Adipocyte (in vitro differentiated cells): ENCODE data around the gene SPEF2.
A peak's percentile ranks its signal among the peaks of the same experiment; 100 is the strongest.

Source experiments
- DNase-seq: peaks from one replicate; pipeline ENCODE4 v3.0.0-alpha.2; 2015; ENCODE audit warnings: low read depth
- H3K27me3 ChIP-seq: replicated peaks from 2 replicates; pipeline ENCODE4 v1.7.0; 2013; ENCODE audit warnings: mild to moderate bottlenecking, low read length, moderate library complexity; ENCODE audit not compliant: control insufficient read depth, insufficient read depth
- H3K36me3 ChIP-seq: 2 replicates; pipeline ENCODE4 v1.7.0; 2013; ENCODE audit warnings: low read length, mild to moderate bottlenecking, moderate library complexity; ENCODE audit not compliant: control insufficient read depth, insufficient read depth, severe bottlenecking
- H3K4me1 ChIP-seq: 2 replicates; pipeline ENCODE4 v1.7.0; 2013; ENCODE audit warnings: mild to moderate bottlenecking, low read length, moderate library complexity; ENCODE audit not compliant: control insufficient read depth, insufficient read depth
- H3K4me3 ChIP-seq: 2 replicates; pipeline ENCODE4 v1.7.0; 2013; ENCODE audit warnings: mild to moderate bottlenecking, low read length, moderate library complexity
- H3K9ac ChIP-seq: 2 replicates; pipeline ENCODE4 v1.7.0; 2013; ENCODE audit warnings: mild to moderate bottlenecking, low read length, moderate library complexity
- H3K9me3 ChIP-seq: 2 replicates; pipeline ENCODE4 v1.7.0; 2013; ENCODE audit warnings: mild to moderate bottlenecking, low read length, moderate library complexity; ENCODE audit not compliant: control insufficient read depth

SPEF2 gene

GRCh38 chr5:35617435-35618303 lies at the start of gene SPEF2:
TSS of gene SPEF2 (plus strand) at chr5:35617863. CDS start at chr5:35617998, 135 bp downstream.
- peak; percentile 96 for DNase-seq
- no peaks in the 10 kb centered on the region for H3K27me3 ChIP-seq
- H3K9ac ChIP-seq = peak within 1 kb of the TSS; percentile 74
- peak within 1 kb of the TSS; percentile 92 for H3K4me3 ChIP-seq
- H3K9me3 ChIP-seq = peaks cover 5% of the 10 kb centered on the region
- H3K4me1 ChIP-seq = peaks cover 12% of the 10 kb centered on the region
- no peaks in the 10 kb centered on the region for H3K36me3 ChIP-seq

GRCh38 chr5:35575578-35575977 lies 42.1 kb upstream of the SPEF2 start:
- no peaks in the 10 kb centered on the region for H3K27me3 ChIP-seq
- no peak overlapping the region for H3K9ac ChIP-seq
- H3K4me3 ChIP-seq = no peak overlapping the region
- H3K9me3 ChIP-seq = no peaks in the 10 kb centered on the region
- no peaks in the 10 kb centered on the region for H3K4me1 ChIP-seq
- H3K36me3 ChIP-seq = no peaks in the 10 kb centered on the region
- no peak for DNase-seq

- Histone ChIP-seq H3K36me3 (no peaks in the 10 kb centered on the region), H3K9ac (no peak overlapping the region)
- DNase-seq = no peak
Observed at GRCh38 chr5:35587419-35587818, 30.2 kb upstream of the SPEF2 start.

GRCh38 chr5:35593338-35593737 lies 24.3 kb upstream of the SPEF2 start:
- no peaks in the 10 kb centered on the region for H3K9me3 ChIP-seq
- H3K9ac ChIP-seq = no peak overlapping the region
- DNase-seq = no peak
- H3K36me3 ChIP-seq = no peaks in the 10 kb centered on the region
- no peaks in the 10 kb centered on the region for H3K27me3 ChIP-seq
- H3K4me3 ChIP-seq = no peak overlapping the region
- no peaks in the 10 kb centered on the region for H3K4me1 ChIP-seq

More at GRCh38 chr5:35587419-35587818, 30.2 kb upstream of the SPEF2 start:
- Histone ChIP-seq H3K4me3 (no peak overlapping the region), H3K27me3 (no peaks in the 10 kb centered on the region), H3K9me3 (no peaks in the 10 kb centered on the region), H3K4me1 (no peaks in the 10 kb centered on the region)

- Histone ChIP-seq H3K36me3 (no peaks in the 10 kb centered on the region), H3K4me3 (no peak overlapping the region)
- DNase-seq = no peak
Observed at GRCh38 chr5:35598707-35599370, 18.8 kb upstream of the SPEF2 start.

GRCh38 chr5:35600591-35600990 lies 17.1 kb upstream of the SPEF2 start:
- Histone ChIP-seq H3K36me3 (no peaks in the 10 kb centered on the region), H3K9ac (no peak overlapping the region), H3K4me3 (no peak overlapping the region), H3K27me3 (no peaks in the 10 kb centered on the region), H3K4me1 (no peaks in the 10 kb centered on the region), H3K9me3 (peaks cover 9% of the 10 kb centered on the region)
- no peak for DNase-seq

More at GRCh38 chr5:35598707-35599370, 18.8 kb upstream of the SPEF2 start:
- Histone ChIP-seq H3K27me3 (no peaks in the 10 kb centered on the region), H3K9me3 (peaks cover 3% of the 10 kb centered on the region), H3K4me1 (no peaks in the 10 kb centered on the region), H3K9ac (no peak overlapping the region)

GRCh38 chr5:35608881-35609779 lies 8.5 kb upstream of the SPEF2 start:
- DNase-seq = peak; percentile 7
- Histone ChIP-seq H3K27me3 (no peaks in the 10 kb centered on the region), H3K4me3 (no peak overlapping the region), H3K36me3 (no peaks in the 10 kb centered on the region), H3K9me3 (peaks cover 10% of the 10 kb centered on the region), H3K9ac (no peak overlapping the region), H3K4me1 (no peaks in the 10 kb centered on the region)

- H3K27me3 ChIP-seq = no peaks in the 10 kb centered on the region
- peaks cover 5% of the 10 kb centered on the region for H3K9me3 ChIP-seq
- H3K4me3 ChIP-seq = peak overlapping the region; percentile 92
- peaks cover 12% of the 10 kb centered on the region for H3K4me1 ChIP-seq
- no peak for DNase-seq
- no peaks in the 10 kb centered on the region for H3K36me3 ChIP-seq
- peak overlapping the region; percentile 74 for H3K9ac ChIP-seq
Observed at GRCh38 chr5:35617060-35617434, 616 bp upstream of the SPEF2 start.

GRCh38 chr5:35618304-35618636 lies 607 bp downstream of the SPEF2 start:
- no peak for DNase-seq
- Histone ChIP-seq H3K4me3 (peak overlapping the region; percentile 92), H3K27me3 (no peaks in the 10 kb centered on the region), H3K36me3 (no peaks in the 10 kb centered on the region), H3K4me1 (peaks cover 12% of the 10 kb centered on the region), H3K9me3 (peaks cover 5% of the 10 kb centered on the region), H3K9ac (peak overlapping the region; percentile 74)

- Histone ChIP-seq H3K9ac (peak overlapping the region; percentile 74), H3K36me3 (no peaks in the 10 kb centered on the region), H3K9me3 (peaks cover 5% of the 10 kb centered on the region), H3K4me3 (peak overlapping the region; percentile 92), H3K27me3 (no peaks in the 10 kb centered on the region), H3K4me1 (peaks cover 12% of the 10 kb centered on the region)
- peak; percentile 25 for DNase-seq
Observed at GRCh38 chr5:35618781-35619180, 1.1 kb downstream of the SPEF2 start.

GRCh38 chr5:35622974-35623373 lies 5.3 kb downstream of the SPEF2 start:
- no peak for DNase-seq
- Histone ChIP-seq H3K4me1 (peaks cover 12% of the 10 kb centered on the region), H3K4me3 (no peak overlapping the region), H3K27me3 (no peaks in the 10 kb centered on the region), H3K36me3 (no peaks in the 10 kb centered on the region), H3K9me3 (no peaks in the 10 kb centered on the region), H3K9ac (no peak overlapping the region)
